IPS DF 4.7 (cell line): ENCODE results near the gene FABP6.
"Not testable (repeated sequence)": the region's sequence is repeated elsewhere in the genome, so short reads cannot be mapped to it uniquely, and the experiment has no call there.

ENCODE experiments used
- DNase-seq: peaks from one replicate; pipeline ENCODE4 v3.0.0-alpha.2; 2013; ENCODE audit warnings: low spot score; ENCODE audit errors: extremely low read depth

The FABP6 gene

GRCh38 chr5:160219356-160219755 is 9.9 kb upstream of the FABP6 start:
- DNase-seq: no peak

DNA sequence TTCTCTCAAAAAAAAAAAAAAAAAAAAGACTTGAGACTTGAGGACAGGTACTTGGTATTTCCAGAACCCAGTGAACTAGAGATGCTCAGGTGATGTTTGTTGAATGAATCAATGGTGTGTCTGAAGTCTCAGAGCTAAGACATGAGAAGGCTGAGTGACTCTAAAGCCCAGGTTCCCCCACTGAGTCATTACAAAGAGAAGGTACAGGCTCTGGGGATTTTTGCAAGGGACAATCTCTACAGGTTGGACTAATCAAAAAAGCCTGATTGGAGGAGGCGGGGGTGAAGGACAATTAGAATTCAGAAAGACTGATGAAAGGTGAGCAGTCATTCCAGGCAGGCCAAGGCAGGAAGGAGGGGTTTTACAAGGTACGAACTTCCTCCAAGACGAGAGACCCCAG is 8.2 kb upstream of the FABP6 start:
- DNase-seq: no peak

DNA sequence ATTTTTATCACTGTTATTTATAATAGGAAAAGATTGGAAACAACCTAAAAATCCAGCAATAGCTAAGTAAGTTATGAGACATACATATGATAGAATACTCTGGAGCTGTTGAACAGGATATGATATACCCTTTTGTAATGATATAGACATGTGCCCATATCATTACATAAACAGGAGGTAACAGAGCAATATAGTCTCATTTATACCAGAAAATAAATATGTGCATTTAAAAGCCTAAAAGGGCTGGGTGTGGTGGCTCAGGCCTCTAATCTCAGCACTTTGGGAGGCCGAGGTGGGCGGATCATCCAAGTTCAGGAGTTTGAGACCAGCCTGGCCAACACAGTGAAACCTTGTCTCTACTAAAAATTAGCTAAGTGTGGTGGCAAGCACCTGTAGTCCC is 2.3 kb upstream of the FABP6 start:
- no peak for DNase-seq

GRCh38 chr5:160230686-160231527 is 1.6 kb downstream of the FABP6 start:
- no peak for DNase-seq

DNA sequence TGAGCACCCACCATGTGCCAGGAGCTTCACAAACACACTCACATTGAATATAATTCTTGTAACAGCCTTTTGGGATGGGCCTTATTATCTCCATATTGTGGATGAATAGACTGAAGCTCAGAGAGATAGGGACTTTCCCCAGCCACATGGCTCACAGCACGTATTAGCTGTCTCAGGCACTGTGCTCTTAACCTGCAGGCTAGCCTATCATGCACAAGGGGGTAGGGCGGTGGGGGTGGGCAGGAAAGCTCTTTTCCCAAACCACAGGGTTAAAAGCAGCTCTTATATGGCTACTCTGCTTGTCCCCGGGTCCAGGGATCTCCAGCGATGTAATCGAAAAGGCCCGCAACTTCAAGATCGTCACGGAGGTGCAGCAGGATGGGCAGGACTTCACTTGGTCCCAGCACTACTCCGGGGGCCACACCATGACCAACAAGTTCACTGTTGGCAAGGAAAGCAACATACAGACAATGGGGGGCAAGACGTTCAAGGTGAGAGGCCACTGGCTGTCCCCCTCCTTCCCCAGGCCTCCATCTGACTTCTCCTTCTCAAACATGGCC is 2.6 kb downstream of the FABP6 start:
- DNase-seq: no peak

- no peak for DNase-seq
Measured at GRCh38 chr5:160233215-160233614, 3.9 kb downstream of the FABP6 start.

- no peak for DNase-seq
Measured at GRCh38 chr5:160235731-160236130, 6.4 kb downstream of the FABP6 start.

- DNase-seq: no peak
Measured at GRCh38 chr5:160237571-160238093, 8.3 kb downstream of the FABP6 start.

- no peak for DNase-seq
Measured at GRCh38 chr5:160240350-160240749, 11.0 kb downstream of the FABP6 start.

- no peak for DNase-seq
Measured at GRCh38 chr5:160242145-160242544, 12.8 kb downstream of the FABP6 start.

GRCh38 chr5:160245506-160246086 is 16.3 kb downstream of the FABP6 start:
- no peak for DNase-seq

- not testable (repeated sequence) for DNase-seq
Measured at GRCh38 chr5:160249570-160249969, 20.3 kb downstream of the FABP6 start.

GRCh38 chr5:160250226-160250625 is 20.9 kb downstream of the FABP6 start:
- DNase-seq: no peak

- DNase-seq: no peak
Measured at GRCh38 chr5:160250826-160251225, 21.5 kb downstream of the FABP6 start.

GRCh38 chr5:160251406-160252155 is 22.3 kb downstream of the FABP6 start:
- DNase-seq: no peak

GRCh38 chr5:160252916-160253315 is 23.6 kb downstream of the FABP6 start:
- DNase-seq: no peak

DNA sequence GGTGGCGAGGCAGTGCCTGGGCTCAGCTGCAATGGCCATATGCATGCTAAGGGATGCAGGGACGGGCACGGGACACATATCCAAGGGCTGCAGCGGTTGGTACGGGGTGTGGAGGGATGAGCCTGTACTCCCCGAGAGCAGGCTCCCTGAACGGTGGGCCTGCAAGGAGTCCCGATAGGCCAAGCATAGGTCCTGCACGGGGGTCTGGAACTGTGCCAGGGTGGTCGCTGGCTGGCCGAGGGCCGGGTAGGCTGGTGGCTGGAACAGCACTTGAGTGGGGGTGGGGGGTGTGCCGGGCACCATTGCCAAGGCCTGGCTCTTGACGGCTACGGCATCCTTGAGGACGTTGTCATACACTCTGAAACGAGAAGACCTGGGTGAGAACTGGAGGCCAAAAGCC is 24.1 kb downstream of the FABP6 start:
- no peak for DNase-seq

DNA sequence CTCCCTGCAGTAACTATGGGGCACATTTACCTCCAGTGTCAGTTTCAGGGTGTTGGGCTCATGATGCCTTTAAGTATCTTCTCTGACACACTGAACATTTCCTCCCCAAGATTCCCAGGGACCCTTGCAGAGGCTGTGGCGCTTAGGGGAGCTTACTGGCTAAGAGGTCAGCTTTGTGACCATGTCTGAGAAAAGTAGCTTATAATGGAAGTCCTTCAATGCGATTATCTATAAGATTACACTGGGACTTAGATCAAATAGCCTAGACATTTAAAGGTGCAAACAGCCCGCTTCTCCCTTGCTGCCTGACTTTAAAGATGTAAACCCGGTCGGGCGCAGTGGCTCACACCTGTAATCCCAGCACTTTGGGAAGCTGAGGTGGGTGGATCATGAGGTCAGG is 25.4 kb downstream of the FABP6 start:
- DNase-seq: no peak

GRCh38 chr5:160259341-160259740 is 30.0 kb downstream of the FABP6 start:
- DNase-seq: no peak

- no peak for DNase-seq
Measured at GRCh38 chr5:160260006-160260775, 30.9 kb downstream of the FABP6 start.
